ENCODE data around the gene WHRN. TPM values are rescaled to one million over a fixed set of nuclear protein-coding genes. Genes with fewer than 3 reads are reported as not detected.

The WHRN gene
- total and polyA plus RNA-seq, 2 of the 8 experiments (the other 6 are each of a cell fraction or from before 2014, with no cell fraction given) = 4.4 to 7.7 TPM

- TF ChIP-seq TEAD4 (IDR thresholded peaks at IDR 0.05; ENCODE audit: low read depth, low read length) (no peak), RBBP5 (IDR thresholded peaks at IDR 0.05; ENCODE audit: borderline replicate concordance, low read depth, low read length) (no peak), TBP (IDR thresholded peaks at IDR 0.05; ENCODE audit: low read depth, low read length) (no peak), KDM1A (IDR thresholded peaks at IDR 0.05; ENCODE audit: borderline replicate concordance, low read length) (no peak)
- TF ChIP-seq, protein P1, sequence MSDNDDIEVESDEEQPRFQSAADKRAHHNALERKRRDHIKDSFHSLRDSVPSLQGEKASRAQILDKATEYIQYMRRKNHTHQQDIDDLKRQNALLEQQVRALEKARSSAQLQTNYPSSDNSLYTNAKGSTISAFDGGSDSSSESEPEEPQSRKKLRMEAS (IDR thresholded peaks at IDR 0.05) = no peak
Measured at GRCh38 chr9:114449236-114449635, 56.0 kb downstream of the WHRN start.

More at GRCh38 chr9:114449236-114449635, 56.0 kb downstream of the WHRN start:
- DNase-seq (ENCODE audit: low read depth in 1 of 2, low spot score in 2 of 2) (no peak), FAIRE-seq (no peak)
- Histone ChIP-seq H3K56ac (replicated peaks; ENCODE audit: insufficient read length, low read depth, low read length) (no peak overlapping the region), H3K4me2 (ENCODE audit: insufficient read depth in 1 of 2, low read depth in 2 of 2, low read length in 2 of 2) (no peak overlapping the region), H2BK5ac (ENCODE audit: low read depth, low read length) (no peak overlapping the region), H2BK20ac (ENCODE audit: low read length) (no peak overlapping the region), H2BK12ac (ENCODE audit: low read depth, low read length) (no peak overlapping the region), H4K91ac (replicated peaks; ENCODE audit: insufficient read length, low read length) (no peak overlapping the region), H4K20me1 (replicated peaks in 1 of 2; ENCODE audit: control insufficient read depth in 1 of 2, insufficient read depth in 2 of 2, low read length in 2 of 2) (peaks cover 0 to 1% of the 10 kb centered on the region in 2 experiments), H3K4me3 (ENCODE audit: extremely low read depth in 1 of 4, insufficient read depth in 2 of 4, low read depth in 3 of 4, low read length in 4 of 4) (no peak overlapping the region), H3K18ac (ENCODE audit: extremely low read depth, low read length) (no peak overlapping the region), H3K9ac (replicated peaks in 1 of 4; ENCODE audit: extremely low read depth in 1 of 4, low read depth in 3 of 4, low read length in 3 of 4) (no peak overlapping the region), H3K27me3 (replicated peaks in 1 of 4; ENCODE audit: control insufficient read depth in 3 of 4, extremely low read depth in 1 of 4, insufficient read depth in 3 of 4, low read length in 3 of 4) (no peaks in the 10 kb centered on the region), H3K4ac (replicated peaks; ENCODE audit: insufficient read length, low read depth, low read length) (no peak overlapping the region), H3K23ac (ENCODE audit: insufficient read length) (no peak overlapping the region), H3K79me2 (ENCODE audit: control insufficient read depth in 1 of 2, insufficient read depth in 2 of 2, low read length in 2 of 2) (no peaks in the 10 kb centered on the region), H4K8ac (ENCODE audit: extremely low read depth, insufficient read depth, low read length) (no peak overlapping the region), H3K27ac (ENCODE audit: low read depth, low read length) (no peak overlapping the region), H4K5ac (ENCODE audit: insufficient read length, low read depth, low read length) (no peak overlapping the region), H2BK15ac (ENCODE audit: low read length) (no peak overlapping the region), H3K23me2 (ENCODE audit: low read depth, low read length) (no peaks in the 10 kb centered on the region; the same call in 1 of the 2 replicates), H3K14ac (ENCODE audit: insufficient read length) (no peak overlapping the region), H2AFZ (ENCODE audit: low read length) (no peak overlapping the region), H2AK5ac (ENCODE audit: low read depth, low read length) (no peak overlapping the region), H3K4me1 (replicated peaks in 1 of 4; ENCODE audit: control insufficient read depth in 3 of 4, insufficient read depth in 4 of 4, low read length in 3 of 4) (peaks cover 1 to 6% (median 4%) of the 10 kb centered on the region in 4 experiments; a peak in 3 of 7 replicates), H3K36me3 (ENCODE audit: control insufficient read depth in 2 of 4, insufficient read depth in 4 of 4, low read length in 3 of 4) (no peaks in the 10 kb centered on the region), H3K79me1 (ENCODE audit: low read depth, low read length) (no peaks in the 10 kb centered on the region), H3K9me3 (ENCODE audit: insufficient read depth in 2 of 2, low read depth in 1 of 2, low read length in 1 of 2) (no peaks in the 10 kb centered on the region), H2BK120ac (replicated peaks; ENCODE audit: low read depth, low read length) (no peak overlapping the region)
- WGBS, 2 experiments (ENCODE audit: extremely low coverage in 1 of 2, insufficient coverage in 1 of 2, insufficient read length in 1 of 2, insufficient replicate concordance in 2 of 2, low coverage in 1 of 2, low lambda C conversion rate in 2 of 2, missing lambda C conversion rate in 1 of 2) = 85% methylated on average over 5 of the region's 5 CpGs; no CpG with 5 or more reads in 1 of the 2 experiments
- CTCF ChIA-PET (ENCODE audit: partially characterized antibody) = interaction anchor here (1.3 to 3.2 kb wide), 8 partner anchors 15 to 212 kb away, joined by 3 to 29 read pairs (median 5); partner anchors contain the start of gene ATP6V1G1
- POLR2A ChIA-PET (ENCODE audit: partially characterized antibody) = interaction anchor here (2.0 to 2.3 kb wide), 2 partner anchors 14 to 138 kb away, joined by 5 to 7 read pairs; partner anchors contain the start of gene ATP6V1G1

All from H1 (cell line).